Measurements from ENCODE around the gene SPOPL.
A peak's percentile ranks its signal among the peaks of the same experiment; 100 is the strongest.

SPOPL gene

DNA sequence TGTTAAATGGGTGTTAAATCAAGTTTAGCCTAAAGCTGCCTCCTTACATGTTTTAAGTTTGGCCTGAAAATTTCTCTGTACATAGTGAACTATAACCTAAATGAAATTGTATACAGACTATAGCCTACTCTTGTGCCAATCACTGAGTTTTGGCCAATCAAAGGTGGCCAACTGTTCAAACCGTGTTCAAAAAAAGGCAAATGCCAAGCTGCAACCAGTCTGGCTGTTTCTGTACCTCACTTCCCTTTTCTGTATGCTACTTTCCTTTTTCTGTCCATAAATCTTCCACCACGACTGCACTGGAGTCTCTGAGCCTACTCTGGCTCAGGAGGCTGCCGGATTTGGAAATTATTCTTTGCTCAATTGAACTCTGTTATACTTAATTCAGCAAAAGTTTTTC, 121.0 kb downstream of the SPOPL start:
- Mint-ChIP-seq H3K27me3 (ENCODE audit: low read depth, poor library complexity) (peaks cover 15% of the 10 kb centered on the region), H3K9me3 (no peaks in the 10 kb centered on the region), H3K4me1 (peaks cover 20% of the 10 kb centered on the region), H3K36me3 (ENCODE audit: low read depth) (no peaks in the 10 kb centered on the region), H3K4me3 (no peak overlapping the region), H3K27ac (peak overlapping the region; percentile 46)
- no peak for DNase-seq
- no peak for TF ChIP-seq CTCF (IDR thresholded peaks at IDR 0.05)
